Ovary (tissue), 9 donors: Measurements from ENCODE around the gene DOCK11. TPM values are rescaled to one million over a fixed set of nuclear protein-coding genes. Genes with fewer than 3 reads are reported as not detected.

Experiments
- DNase-seq, 5 donors: peaks; one replicate each; pipeline ENCODE4 v3.0.0-alpha.2; 2019 to 2020
- H3K27ac ChIP-seq, 2 donors: fragments of 200-600 bp; one replicate each; pipeline versions ENCODE4 v1.5.1 to v1.8.0; 2019 to 2022
- H3K27me3 ChIP-seq: fragments of 200-600 bp; one replicate; pipeline ENCODE4 v1.8.0; 2022
- H3K36me3 ChIP-seq: fragments of 200-600 bp; sonication (generic); one replicate; pipeline ENCODE4 v1.5.1; 2019
- H3K4me1 ChIP-seq: one replicate; pipeline ENCODE4 v1.8.1; 2013; ENCODE audit warnings: mild to moderate bottlenecking, moderate library complexity; ENCODE audit not compliant: insufficient read depth
- H3K4me3 ChIP-seq: fragments of 200-600 bp; sonication (generic); one replicate; pipeline ENCODE4 v1.5.1; 2017
- H3K9me3 ChIP-seq, 2 donors: fragments of 200-600 bp in 1 of 2; sonication (generic) in 1 of 2; one replicate each; pipeline versions ENCODE4 v1.5.1 to v1.8.1; 2013 to 2019; ENCODE audit warnings: mild to moderate bottlenecking in 1 of 2, moderate library complexity in 1 of 2
- CTCF ChIP-seq, 3 donors: fragments of 450-650 bp in 2 of 3; fragments of 200-600 bp in 1 of 3; IDR thresholded peaks; one replicate each; pipeline versions ENCODE4 v1.5.1 to v1.8.0; 2016 to 2022; ENCODE audit warnings: antibody characterized with exemption in 3 of 3, mild to moderate bottlenecking in 1 of 3
- EP300 ChIP-seq: sonication (generic); formaldehyde crosslinking; IDR thresholded peaks from one replicate; pipeline ENCODE4 v1.6.1; 2017; ENCODE audit warnings: antibody characterized with exemption
- POLR2A ChIP-seq: fragments of 450-650 bp; IDR thresholded peaks from one replicate; pipeline ENCODE4 v1.6.1; 2017; ENCODE audit warnings: antibody characterized with exemption, mild to moderate bottlenecking, moderate library complexity
- WGBS, 3 donors: extraction: QIAGEN DNeasy Blood & Tissue Kit in 1 of 3; methylation state at CpG; one replicate each; pipeline versions ENCODE4 v1.1.5 to v1.1.7; 2013 to 2017; 5-methylcytosine and 5-hydroxymethylcytosine counted together
- intact Hi-C, 4 donors: fragments of 100-400 bp; cut with DNase I; formaldehyde crosslinking; loops; one replicate each; pipeline versions ENCODE4 v1.11.0 to v1.15.1; 2022 to 2023
- polyA plus RNA-seq, 2 donors: library from polyadenylated mRNA; stranded (reverse); fragments of 200-250 nt in 1 of 2; fragments of 350-450 nt in 1 of 2; fragmentation: Illumina TruSeq in 1 of 2; extraction: RNeasy Lipid Tissue Mini Kit (QIAGEN cat#74804) in 1 of 2; gene quantifications; one replicate each; pipeline ENCODE4 v1.2.3, GENCODE V29; 2013 to 2014
- total RNA-seq, 7 donors: library from RNA; depleted of rRNA in 2 of 7; stranded (reverse); fragments of >200 nt in 2 of 7; fragmentation: NEBNext Ultra II Directional in 3 of 7; extraction: Animal tissue kit (Norgen Biotek cat#: 25700) in 3 of 7; gene quantifications; one replicate each; pipeline versions ENCODE4 v1.1.0 to v1.2.4, GENCODE V29; 2016 to 2023
- donor health status: DM: no; HTN: no; CAD: no; lungs with moderate emphysema.
- donor health status: DM: no; HTN: no; CAD: no.
- donor health status: Bipolar disorder and iron deficiency.
- donor health status: DM: yes; HTN: yes; CAD: no.
- donor health status: DM: no; HTN: no; CAD: no.
- donor health status: DM: yes; HTN: yes; CAD: no.

DOCK11 gene
- total and polyA plus RNA-seq, 9 donors, result 3.6 to 18.5 (median 6.1) TPM

- H3K36me3 ChIP-seq, result no peaks in the 10 kb centered on the region
- no peak for DNase-seq
- no peaks in the 10 kb centered on the region for H3K9me3 ChIP-seq
- WGBS, 3 donors, result 70 to 80% (median 73%) methylated on average over 5 of the region's 5 CpGs
- TF ChIP-seq POLR2A, result no peak
- TF ChIP-seq EP300, result no peak
- no peak for TF ChIP-seq CTCF (IDR thresholded peaks at IDR 0.05)
- H3K4me1 ChIP-seq, result peaks cover 1% of the 10 kb centered on the region
- no peak overlapping the region for H3K4me3 ChIP-seq
- H3K27ac ChIP-seq, result no peak overlapping the region
- no peaks in the 10 kb centered on the region for H3K27me3 ChIP-seq
- intact Hi-C loops, result no loop called here
Observed at GRCh38 chrX:118508221-118508620, 12.6 kb downstream of the DOCK11 start.

DNA sequence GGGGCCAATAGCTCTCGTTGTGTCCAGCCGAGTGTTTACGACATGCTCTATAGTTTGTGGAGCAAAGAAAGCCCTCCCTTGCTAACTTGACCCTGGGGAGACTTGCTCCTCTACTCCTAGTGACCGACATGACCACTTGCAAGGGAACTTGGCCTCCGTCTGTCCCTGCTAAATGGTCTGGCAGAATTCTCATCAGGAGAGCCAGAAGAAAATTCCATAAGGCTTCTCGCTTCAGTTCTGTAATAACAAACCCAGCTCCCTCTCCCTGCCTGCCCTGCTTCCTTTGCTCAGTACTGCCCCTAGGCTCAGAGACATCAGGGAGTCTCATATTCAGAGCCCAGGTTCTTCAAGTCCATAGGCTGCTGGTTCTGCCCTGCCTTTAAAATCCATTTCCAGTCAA, 13.0 kb downstream of the DOCK11 start:
- intact Hi-C loops, result no loop called here

DNA sequence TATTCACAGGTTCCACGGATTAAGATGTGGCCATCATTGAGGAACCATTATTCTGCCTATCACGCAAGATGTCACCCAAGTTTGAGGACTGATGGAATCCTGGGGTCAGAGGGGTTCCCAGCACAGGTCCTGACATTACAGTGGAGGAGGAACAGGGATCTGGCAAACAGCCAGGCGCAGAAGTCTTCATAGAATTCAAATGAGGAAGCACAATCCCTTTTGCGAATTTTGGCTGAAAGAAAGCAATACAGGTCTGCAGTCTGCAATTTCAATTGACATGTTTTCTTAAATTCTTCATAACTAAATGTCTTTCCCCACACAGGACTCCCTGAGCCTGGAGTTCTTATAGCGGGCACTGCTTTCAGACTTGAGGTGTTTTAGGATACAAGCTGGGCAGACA, 14.5 kb downstream of the DOCK11 start:
- DNase-seq, result no peak
- no peak overlapping the region for H3K4me3 ChIP-seq
- H3K4me1 ChIP-seq, result peaks cover 1% of the 10 kb centered on the region
- no peak for TF ChIP-seq CTCF (IDR thresholded peaks at IDR 0.05)
- no peak for TF ChIP-seq POLR2A
- no peak for TF ChIP-seq EP300
- no peaks in the 10 kb centered on the region for H3K9me3 ChIP-seq
- intact Hi-C loops, result no loop called here
- H3K27ac ChIP-seq, result no peak overlapping the region
- H3K36me3 ChIP-seq, result no peaks in the 10 kb centered on the region
- WGBS, 3 donors, result 82 to 85% (median 84%) methylated on average over 5 of the region's 5 CpGs
- H3K27me3 ChIP-seq, result no peaks in the 10 kb centered on the region

More for the DNA sequence above, 13.0 kb downstream of the DOCK11 start:
- Histone ChIP-seq H3K4me3 (no peak overlapping the region), H3K9me3 (no peaks in the 10 kb centered on the region), H3K27me3 (no peaks in the 10 kb centered on the region), H3K36me3 (no peaks in the 10 kb centered on the region), H3K4me1 (peaks cover 1% of the 10 kb centered on the region), H3K27ac (no peak overlapping the region)
- DNase-seq, result no peak
- no peak for TF ChIP-seq EP300
- TF ChIP-seq CTCF (IDR thresholded peaks at IDR 0.05), result no peak
- no peak for TF ChIP-seq POLR2A
- WGBS, 3 donors, result 68 to 82% (median 77%) methylated on average over 6 of the region's 6 CpGs

- Histone ChIP-seq H3K36me3 (no peaks in the 10 kb centered on the region), H3K9me3 (no peaks in the 10 kb centered on the region), H3K4me1 (peaks cover 1% of the 10 kb centered on the region), H3K4me3 (no peak overlapping the region), H3K27ac (no peak overlapping the region), H3K27me3 (no peaks in the 10 kb centered on the region)
- no peak for DNase-seq
- intact Hi-C loops, result no loop called here
- TF ChIP-seq POLR2A (no peak), EP300 (no peak), CTCF (IDR thresholded peaks at IDR 0.05) (no peak)
- 76 to 85% (median 82%) methylated on average over 6 of the region's 6 CpGs for WGBS, 3 donors
Observed at GRCh38 chrX:118513120-118513898, 17.7 kb downstream of the DOCK11 start.
